ENCODE results near the gene BSG. TPM values are rescaled to one million over a fixed set of nuclear protein-coding genes. Genes with fewer than 3 reads are reported as not detected.

BSG gene
- polyA plus RNA-seq, 2 of the 4 experiments (the other 2 are of a cell fraction) = 285 to 579 TPM

DNA sequence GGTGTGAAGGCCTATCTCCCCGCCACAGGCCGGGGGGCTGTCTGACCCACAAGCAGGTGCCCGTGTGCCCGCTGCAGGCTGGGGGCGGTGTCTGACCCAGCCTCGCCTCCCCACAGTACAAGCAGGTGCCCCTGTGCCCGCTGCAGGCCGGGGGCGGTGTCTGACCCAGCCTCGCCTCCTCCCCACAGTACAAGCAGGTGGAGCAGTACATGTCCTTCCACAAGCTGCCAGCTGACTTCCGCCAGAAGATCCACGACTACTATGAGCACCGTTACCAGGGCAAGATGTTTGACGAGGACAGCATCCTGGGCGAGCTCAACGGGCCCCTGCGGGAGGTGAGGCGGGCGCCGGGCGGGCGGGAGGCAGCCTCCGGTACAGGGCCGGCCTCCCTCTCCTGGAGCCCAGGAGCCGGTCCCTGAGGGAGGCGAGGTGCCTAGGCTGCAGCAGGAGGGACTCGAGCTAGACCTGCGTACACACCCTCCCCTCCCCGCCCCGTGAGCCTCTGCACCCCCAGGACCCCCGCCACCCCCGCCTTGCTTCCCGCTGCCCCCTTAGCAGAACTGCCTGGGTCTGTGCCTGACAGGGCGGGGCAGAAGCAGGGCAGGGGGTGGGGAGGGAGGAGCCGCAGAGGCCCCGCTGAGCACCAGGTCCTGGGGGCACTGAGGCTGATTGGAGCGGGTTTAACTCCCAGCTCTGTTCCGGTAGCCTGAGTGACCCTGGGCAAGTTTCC lies 37.8 kb downstream of the BSG start:
- TF ChIP-seq HOXB13 (CRISPR knock-in tag; IDR thresholded peaks at IDR 0.05; ENCODE audit: low read depth) (peak; percentile 50; the same call in 1 of the 2 replicates), RCOR1 (IDR thresholded peaks at IDR 0.05; ENCODE audit: low read depth, low read length) (no peak)
- Histone ChIP-seq H3K27ac (peak overlapping the region; percentile 72 to 86; a peak in 5 of 6 replicates), H3K4me3 (no peak overlapping the region), H3K4me1 (peaks cover 40% of the 10 kb centered on the region), H3K4me2 (peak overlapping the region; percentile 44), H3K9me3 (no peaks in the 10 kb centered on the region)
- ChIA-PET CTCF (interaction anchor here (1.4 kb wide), 1 partner anchor 26 kb away, joined by 3 read pairs; no protein-coding TSS in a partner anchor), POLR2A (no interaction called here)
- peak in 1 of 2 experiments; percentile 24; a peak in 2 of 6 replicates for ATAC-seq
- no peak for DNase-seq (ENCODE audit: low read depth in 1 of 2, low spot score in 1 of 2)
- no peak for FAIRE-seq
- WGBS (ENCODE audit: missing lambda C conversion rate) = 76% methylated on average over 7 of the region's 38 CpGs

DNA sequence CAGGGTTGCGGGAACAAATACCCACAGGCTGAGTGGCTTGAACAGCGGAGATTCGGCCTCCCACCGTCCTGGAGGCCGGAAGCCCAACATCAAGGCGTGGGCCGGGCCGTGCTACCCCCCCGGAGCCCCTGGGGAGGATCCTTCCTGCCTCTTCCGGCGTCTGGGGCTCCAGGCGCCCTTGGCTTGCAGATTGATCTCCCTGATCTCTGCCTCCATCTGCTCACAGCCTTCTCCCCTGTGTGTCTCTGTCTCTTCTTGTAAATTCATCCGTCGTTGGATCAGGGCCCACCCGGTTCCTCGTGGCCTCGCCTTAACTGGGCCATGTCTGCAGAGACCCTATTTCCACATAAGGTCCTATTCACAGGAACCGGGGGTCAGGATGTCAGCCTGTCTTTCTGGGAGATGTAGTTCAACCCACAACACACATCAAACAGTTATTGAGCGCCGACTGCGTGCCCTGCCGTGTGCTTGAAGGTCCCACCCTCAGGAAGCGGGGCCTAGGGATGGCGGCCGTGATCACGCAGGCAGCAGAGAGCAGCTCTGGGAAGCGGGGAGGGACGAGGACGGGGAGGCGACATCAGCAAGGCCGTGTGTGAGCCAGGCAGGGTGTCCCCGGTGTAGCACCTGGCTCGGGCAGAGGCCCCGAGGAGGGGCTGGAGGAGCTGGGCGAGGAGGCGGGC lies 38.5 kb downstream of the BSG start:
- Histone ChIP-seq H3K4me2 (peak overlapping the region; percentile 44; the same call in 2 of the 3 replicates), H3K27ac (peak overlapping the region; percentile 72 to 86), H3K4me1 (peaks cover 40% of the 10 kb centered on the region), H3K9me3 (no peaks in the 10 kb centered on the region), H3K4me3 (no peak overlapping the region)
- DNase-seq (ENCODE audit: low read depth in 1 of 2, low spot score in 1 of 2) (peak in 1 of 2 experiments; percentile 58), ATAC-seq (peak; percentile 23 to 29; a peak in 3 of 6 replicates), FAIRE-seq (no peak)
- TF ChIP-seq ZFP36 (IDR thresholded peaks at IDR 0.05; ENCODE audit: borderline replicate concordance, partially characterized antibody) = no peak
- peak in 1 of 2 experiments; percentile 31; a peak in 1 of 5 replicates for TF ChIP-seq EP300 (IDR thresholded peaks at IDR 0.05)
- CTCF ChIA-PET = interaction anchor here (1.4 to 1.7 kb wide), 2 partner anchors 13 to 27 kb away, joined by 3 to 4 read pairs; no protein-coding TSS in a partner anchor
- POLR2A ChIA-PET = interaction anchor here (0.5 kb wide), 1 partner anchor 20 kb away, joined by 5 read pairs; no protein-coding TSS in a partner anchor
- WGBS (ENCODE audit: missing lambda C conversion rate) = 70% methylated on average over 36 of the region's 36 CpGs

DNA sequence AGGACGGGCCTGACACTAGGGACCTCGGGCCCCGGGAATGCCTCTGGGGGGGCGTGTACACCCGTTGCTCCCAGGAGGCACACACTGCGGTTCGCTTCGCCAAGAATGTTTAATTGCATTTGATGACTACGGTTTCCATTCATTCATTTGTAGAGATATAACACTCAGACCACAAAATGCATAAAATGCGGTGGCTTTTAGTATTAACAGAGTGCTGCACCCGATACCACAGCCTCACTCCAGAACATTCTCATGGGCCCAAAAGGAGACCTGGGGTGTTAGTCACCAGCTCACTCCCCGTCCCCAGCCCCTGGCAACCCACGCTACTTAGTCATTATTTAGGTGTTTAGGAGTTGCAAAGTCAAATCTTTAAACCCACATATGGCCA lies 39.1 kb downstream of the BSG start:
- TF ChIP-seq FOSL2 (IDR thresholded peaks at IDR 0.05) (no peak), FOSL2 (CRISPR knock-in tag; IDR thresholded peaks at IDR 0.05) (peak; percentile 24; the same call in 1 of the 2 replicates), POLR2AphosphoS2 (conservative IDR thresholded peaks at IDR 0.05; ENCODE audit: low read length) (no peak), JUNB (IDR thresholded peaks at IDR 0.05) (no peak)
- H3K4me1 ChIP-seq = peaks cover 40% of the 10 kb centered on the region
- peak in 1 of 2 experiments; percentile 14; a peak in 3 of 6 replicates for ATAC-seq
- FAIRE-seq = no peak
- H3K4me3 ChIP-seq = no peak overlapping the region
- 51% methylated on average over 13 of the region's 13 CpGs for WGBS (ENCODE audit: missing lambda C conversion rate)
- ChIA-PET CTCF (interaction anchor here (1.7 kb wide), 1 partner anchor 12 kb away, joined by 4 read pairs; no protein-coding TSS in a partner anchor), POLR2A (interaction anchor here (0.5 kb wide), 1 partner anchor 20 kb away, joined by 5 read pairs; no protein-coding TSS in a partner anchor)
- no peak for DNase-seq (ENCODE audit: low read depth in 1 of 2, low spot score in 1 of 2)
- peak overlapping the region; percentile 44; the same call in 1 of the 3 replicates for H3K4me2 ChIP-seq
- H3K27ac ChIP-seq = peak overlapping the region; percentile 72 to 86
- H3K9me3 ChIP-seq = no peaks in the 10 kb centered on the region

DNA sequence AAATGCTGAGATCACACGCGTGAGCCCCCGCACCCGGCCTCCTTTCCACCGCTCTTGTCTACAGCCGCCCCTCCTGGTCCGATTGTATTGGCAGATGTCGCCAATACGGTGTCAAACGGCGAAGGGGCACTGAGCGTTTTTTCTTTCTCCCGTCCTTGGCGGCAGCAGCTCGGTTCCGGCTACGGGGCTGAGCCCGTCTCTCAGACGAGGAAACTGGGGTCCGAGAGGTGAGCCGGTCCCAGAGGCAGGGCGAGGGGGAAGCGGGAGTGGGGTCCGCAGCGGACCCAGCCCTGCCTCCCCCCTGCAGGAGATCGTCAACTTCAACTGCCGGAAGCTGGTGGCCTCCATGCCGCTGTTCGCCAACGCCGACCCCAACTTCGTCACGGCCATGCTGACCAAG lies 40.5 kb downstream of the BSG start:
- FAIRE-seq (no peak), ATAC-seq (no peak), DNase-seq (ENCODE audit: low read depth in 1 of 2, low spot score in 1 of 2) (no peak)
- H3K4me1 ChIP-seq = peaks cover 40% of the 10 kb centered on the region
- ChIA-PET POLR2A (no interaction called here), CTCF (interaction anchor here (1.1 kb wide), 1 partner anchor 27 kb away, joined by 3 read pairs; no protein-coding TSS in a partner anchor)
- WGBS (ENCODE audit: missing lambda C conversion rate) = 97% methylated on average over 33 of the region's 33 CpGs
- no peak overlapping the region for H3K4me3 ChIP-seq
- TF ChIP-seq CBX8 (IDR thresholded peaks at IDR 0.05) (no peak), HEYL (CRISPR knock-in tag; IDR thresholded peaks at IDR 0.05) (no peak), EHMT2 (IDR thresholded peaks at IDR 0.05; ENCODE audit: low read depth) (no peak), GATA3 (IDR thresholded peaks at IDR 0.05; ENCODE audit: borderline replicate concordance) (no peak), JUN (IDR thresholded peaks at IDR 0.05) (no peak), ZC3H11A (IDR thresholded peaks at IDR 0.05) (no peak), ZSCAN20 (CRISPR knock-in tag; IDR thresholded peaks at IDR 0.05) (no peak), RFX5 (IDR thresholded peaks at IDR 0.05) (no peak), POLR2AphosphoS2 (conservative IDR thresholded peaks at IDR 0.05; ENCODE audit: low read length) (no peak), HOXB5 (CRISPR knock-in tag; IDR thresholded peaks at IDR 0.05) (no peak), MAFK (IDR thresholded peaks at IDR 0.05; ENCODE audit: partially characterized antibody) (no peak), CHD4 (IDR thresholded peaks at IDR 0.05; ENCODE audit: borderline replicate concordance) (no peak)
- H3K4me2 ChIP-seq = no peak overlapping the region
- no peak overlapping the region for H3K27ac ChIP-seq
- H3K9me3 ChIP-seq = no peaks in the 10 kb centered on the region

All from A549 (cell line).